AG09319 (cell line): ENCODE data around the gene LIN28B.
"Not testable (repeated sequence)": the region's sequence is repeated elsewhere in the genome, so short reads cannot be mapped to it uniquely, and the experiment has no call there.

Experiments used
- DNase-seq: peaks from one replicate; pipeline ENCODE4 v3.0.0-alpha.2; 2010; ENCODE audit warnings: low read depth; ENCODE audit errors: extremely low read depth
- CTCF ChIP-seq: IDR thresholded peaks from 2 replicates; pipeline ENCODE4 v1.5.1; 2011; ENCODE audit warnings: low read depth, mild to moderate bottlenecking, inconsistent platforms, low read length, moderate library complexity

LIN28B gene

GRCh38 chr6:105001063-105001462 lies 44.2 kb downstream of the LIN28B start:
- DNase-seq: no peak
- TF ChIP-seq CTCF: no peak

- no peak for TF ChIP-seq CTCF
- no peak for DNase-seq
Observed at GRCh38 chr6:105001906-105002305, 45.0 kb downstream of the LIN28B start.

DNA sequence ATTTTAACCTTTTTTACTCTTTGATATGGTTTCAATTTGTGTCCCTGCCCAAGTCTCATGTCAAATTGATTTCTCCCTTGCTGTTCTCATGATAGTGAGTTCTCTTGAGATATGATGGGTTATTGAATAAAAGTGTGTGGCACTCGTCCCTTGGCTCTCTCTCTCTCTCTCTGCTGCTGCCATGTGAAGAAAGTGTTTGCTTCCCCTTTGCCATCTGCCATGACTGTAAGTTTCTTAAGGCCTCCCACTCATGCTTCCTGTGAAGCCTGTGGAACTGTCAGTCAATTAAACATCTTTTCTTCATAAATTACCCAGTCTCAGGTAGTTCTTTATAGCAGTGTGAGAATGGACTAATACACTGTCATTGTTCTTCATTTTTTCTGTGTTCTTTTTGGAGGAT lies 48.5 kb downstream of the LIN28B start:
- DNase-seq: no peak
- no peak for TF ChIP-seq CTCF

DNA sequence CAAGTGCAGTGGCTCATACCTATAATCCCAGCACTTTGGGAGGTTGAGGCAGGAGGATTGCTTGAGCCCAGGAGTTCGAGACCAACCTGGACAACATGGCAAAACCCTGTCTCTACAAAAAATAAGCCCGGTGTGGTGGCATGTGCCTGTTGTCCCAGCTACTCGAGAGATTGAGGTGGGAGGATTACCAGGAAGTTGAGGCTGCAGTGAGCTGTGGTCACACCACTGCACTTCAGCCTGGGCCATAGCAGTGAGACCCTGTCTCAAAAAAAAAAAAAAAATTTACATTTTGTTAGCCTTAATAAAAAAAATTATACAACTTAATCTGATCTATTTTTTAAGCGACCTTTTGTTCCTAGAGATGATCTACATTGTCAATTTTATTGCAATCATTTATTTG lies 56.6 kb downstream of the LIN28B start:
- not testable (repeated sequence) for DNase-seq

DNA sequence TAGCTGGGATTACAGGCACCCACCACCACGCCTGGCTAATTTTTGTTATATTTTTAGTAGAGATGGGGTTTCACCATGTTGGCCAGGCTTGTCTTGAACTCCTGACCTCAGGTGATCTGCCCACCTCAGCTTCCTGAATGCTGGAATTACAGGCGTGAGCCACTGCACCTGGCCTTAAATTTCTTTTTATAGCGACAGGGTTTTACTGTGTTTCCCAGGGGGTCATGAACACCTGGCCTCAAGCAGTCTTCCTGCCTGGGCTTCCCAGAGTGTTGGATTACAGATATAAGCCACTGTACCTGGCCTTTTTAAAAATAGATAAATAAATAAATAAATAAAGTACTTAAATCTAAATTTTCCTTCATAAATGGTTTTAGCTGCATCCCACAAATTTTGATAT lies 57.5 kb downstream of the LIN28B start:
- DNase-seq: no peak
- TF ChIP-seq CTCF: no peak

- TF ChIP-seq CTCF: no peak
- DNase-seq: no peak
Observed at GRCh38 chr6:105014954-105015353, 58.0 kb downstream of the LIN28B start.

DNA sequence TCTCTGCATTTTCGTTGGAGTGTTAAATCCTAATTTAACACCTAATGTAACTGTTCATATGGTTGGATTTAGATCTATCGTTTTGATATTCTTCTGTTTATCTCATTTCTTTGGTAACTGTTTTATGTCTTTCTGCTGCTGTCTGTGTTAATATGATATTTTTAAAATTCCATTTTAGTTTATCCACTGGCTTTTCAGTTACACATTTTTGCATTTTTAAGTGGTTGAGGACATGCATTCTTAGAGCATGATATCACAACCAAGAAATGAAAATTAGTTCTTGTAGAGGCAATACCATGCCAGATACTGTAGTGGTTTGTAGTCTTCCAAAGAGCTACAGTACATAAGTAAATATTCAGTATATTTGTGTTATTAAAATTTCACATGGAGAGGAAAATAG lies 58.6 kb downstream of the LIN28B start:
- TF ChIP-seq CTCF: no peak
- DNase-seq: no peak

DNA sequence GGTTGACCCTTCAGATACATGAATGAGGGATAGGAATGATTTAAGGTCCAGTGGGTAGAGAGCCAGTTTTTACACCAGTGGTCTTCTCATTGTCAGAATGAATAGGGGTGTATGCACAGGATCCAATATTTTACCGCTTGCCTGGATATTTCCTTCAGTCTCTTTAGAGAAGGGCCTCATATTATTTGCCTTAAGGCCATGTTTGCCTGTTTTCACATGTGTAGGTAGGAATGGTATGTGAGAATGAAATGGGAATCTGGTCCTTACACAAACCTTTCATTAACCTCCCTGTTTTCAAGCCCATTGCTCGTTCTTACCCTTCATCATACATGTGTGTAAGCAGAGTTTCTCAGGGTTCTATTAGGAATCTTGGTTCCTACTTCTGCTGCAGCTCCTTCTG lies 62.4 kb downstream of the LIN28B start:
- no peak for TF ChIP-seq CTCF
- no peak for DNase-seq
